ENCODE results near the gene ZRANB2.
A peak's percentile ranks its signal among the peaks of the same experiment; 100 is the strongest.

Gene ZRANB2

GRCh38 chr1:71030026-71030425 is 50.8 kb downstream of the ZRANB2 start:
- Histone ChIP-seq H3K36me3 (ENCODE audit: insufficient read depth, low read length) (peaks cover 75% of the 10 kb centered on the region), H3K4me3 (no peak overlapping the region), H3K27ac (peak overlapping the region; percentile 55), H3K9me3 (ENCODE audit: low read depth, low read length) (no peaks in the 10 kb centered on the region), H3K9ac (ENCODE audit: insufficient read length) (no peak overlapping the region)
- TF ChIP-seq POLR2AphosphoS5 (IDR thresholded peaks at IDR 0.05; ENCODE audit: borderline replicate concordance, low read depth, low read length) (no peak), EZH2 (IDR thresholded peaks at IDR 0.05) (no peak), FOXP2 (optimal IDR thresholded peaks at IDR 0.05; ENCODE audit: control extremely low read depth, extremely low read length, insufficient read depth) (no peak)
- no peak for DNase-seq (ENCODE audit: low read depth, low spot score)

GRCh38 chr1:71028981-71029380 is 51.9 kb downstream of the ZRANB2 start:
- peak overlapping the region; percentile 93; the same call in 1 of the 2 replicates for H3K27ac ChIP-seq
- H3K9me3 ChIP-seq (ENCODE audit: low read depth, low read length) = no peaks in the 10 kb centered on the region
- no peak for TF ChIP-seq FOXP2 (optimal IDR thresholded peaks at IDR 0.05; ENCODE audit: control extremely low read depth, extremely low read length, insufficient read depth)
- TF ChIP-seq POLR2AphosphoS5 (IDR thresholded peaks at IDR 0.05; ENCODE audit: borderline replicate concordance, low read depth, low read length) = peak; percentile 12; the same call in 1 of the 2 replicates
- no peak for TF ChIP-seq EZH2 (IDR thresholded peaks at IDR 0.05)
- H3K36me3 ChIP-seq (ENCODE audit: insufficient read depth, low read length) = peaks cover 69% of the 10 kb centered on the region
- H3K9ac ChIP-seq (ENCODE audit: insufficient read length) = no peak overlapping the region
- no peak for DNase-seq (ENCODE audit: low read depth, low spot score)
- H3K4me3 ChIP-seq = no peak overlapping the region

GRCh38 chr1:71027991-71028390 is 52.8 kb downstream of the ZRANB2 start:
- no peak overlapping the region for H3K9ac ChIP-seq (ENCODE audit: insufficient read length)
- 0 out of 2 replicates have a peak overlapping the region, but pooled peaks have one; percentile 10 for H3K4me3 ChIP-seq
- H3K36me3 ChIP-seq (ENCODE audit: insufficient read depth, low read length) = peaks cover 67% of the 10 kb centered on the region
- TF ChIP-seq FOXP2 (optimal IDR thresholded peaks at IDR 0.05; ENCODE audit: control extremely low read depth, extremely low read length, insufficient read depth) = no peak
- DNase-seq (ENCODE audit: low read depth, low spot score) = no peak
- H3K27ac ChIP-seq = peak overlapping the region; percentile 93
- H3K9me3 ChIP-seq (ENCODE audit: low read depth, low read length) = no peaks in the 10 kb centered on the region

GRCh38 chr1:71026093-71026492 is 54.7 kb downstream of the ZRANB2 start:
- H3K4me3 ChIP-seq = peak overlapping the region; percentile 49
- H3K9me3 ChIP-seq (ENCODE audit: low read depth, low read length) = no peaks in the 10 kb centered on the region
- TF ChIP-seq POLR2AphosphoS5 (IDR thresholded peaks at IDR 0.05; ENCODE audit: borderline replicate concordance, low read depth, low read length) (no peak), EZH2 (IDR thresholded peaks at IDR 0.05) (no peak), FOXP2 (optimal IDR thresholded peaks at IDR 0.05; ENCODE audit: control extremely low read depth, extremely low read length, insufficient read depth) (no peak)
- H3K9ac ChIP-seq (ENCODE audit: insufficient read length) = peak overlapping the region; percentile 56
- DNase-seq (ENCODE audit: low read depth, low spot score) = no peak
- peak overlapping the region; percentile 93 for H3K27ac ChIP-seq
- peaks cover 57% of the 10 kb centered on the region for H3K36me3 ChIP-seq (ENCODE audit: insufficient read depth, low read length)

- no peak for DNase-seq (ENCODE audit: low read depth, low spot score)
- Histone ChIP-seq H3K9me3 (ENCODE audit: low read depth, low read length) (no peaks in the 10 kb centered on the region), H3K36me3 (ENCODE audit: insufficient read depth, low read length) (peaks cover 63% of the 10 kb centered on the region), H3K9ac (ENCODE audit: insufficient read length) (no peak overlapping the region), H3K4me3 (no peak overlapping the region), H3K27ac (peak overlapping the region; percentile 83)
- no peak for TF ChIP-seq POLR2AphosphoS5 (IDR thresholded peaks at IDR 0.05; ENCODE audit: borderline replicate concordance, low read depth, low read length)
- no peak for TF ChIP-seq FOXP2 (optimal IDR thresholded peaks at IDR 0.05; ENCODE audit: control extremely low read depth, extremely low read length, insufficient read depth)
- no peak for TF ChIP-seq EZH2 (IDR thresholded peaks at IDR 0.05)
These were observed 57.3 kb downstream of the ZRANB2 start for GRCh38 chr1:71023515-71023914.

- DNase-seq (ENCODE audit: low read depth, low spot score) = no peak
- H3K9ac ChIP-seq (ENCODE audit: insufficient read length) = no peak overlapping the region
- no peaks in the 10 kb centered on the region for H3K9me3 ChIP-seq (ENCODE audit: low read depth, low read length)
- peaks cover 72% of the 10 kb centered on the region for H3K36me3 ChIP-seq (ENCODE audit: insufficient read depth, low read length)
- TF ChIP-seq FOXP2 (optimal IDR thresholded peaks at IDR 0.05; ENCODE audit: control extremely low read depth, extremely low read length, insufficient read depth) (no peak), EZH2 (IDR thresholded peaks at IDR 0.05) (no peak), POLR2AphosphoS5 (IDR thresholded peaks at IDR 0.05; ENCODE audit: borderline replicate concordance, low read depth, low read length) (peak; percentile 25; the same call in 1 of the 2 replicates)
- peak overlapping the region; percentile 20; the same call in 1 of the 2 replicates for H3K4me3 ChIP-seq
- H3K27ac ChIP-seq = peak overlapping the region; percentile 83
These were observed 61.4 kb downstream of the ZRANB2 start for GRCh38 chr1:71019233-71019969.

GRCh38 chr1:71018791-71019190 is 62.0 kb downstream of the ZRANB2 start:
- Histone ChIP-seq H3K9ac (ENCODE audit: insufficient read length) (no peak overlapping the region), H3K9me3 (ENCODE audit: low read depth, low read length) (no peaks in the 10 kb centered on the region), H3K27ac (no peak overlapping the region; the same call in 1 of the 2 replicates), H3K4me3 (no peak overlapping the region), H3K36me3 (ENCODE audit: insufficient read depth, low read length) (peaks cover 70% of the 10 kb centered on the region)
- no peak for TF ChIP-seq FOXP2 (optimal IDR thresholded peaks at IDR 0.05; ENCODE audit: control extremely low read depth, extremely low read length, insufficient read depth)
- no peak for TF ChIP-seq POLR2AphosphoS5 (IDR thresholded peaks at IDR 0.05; ENCODE audit: borderline replicate concordance, low read depth, low read length)
- TF ChIP-seq EZH2 (IDR thresholded peaks at IDR 0.05) = no peak
- DNase-seq (ENCODE audit: low read depth, low spot score) = no peak

- Histone ChIP-seq H3K9me3 (ENCODE audit: low read depth, low read length) (no peaks in the 10 kb centered on the region), H3K27ac (no peak overlapping the region), H3K4me3 (no peak overlapping the region), H3K36me3 (ENCODE audit: insufficient read depth, low read length) (peaks cover 83% of the 10 kb centered on the region), H3K9ac (ENCODE audit: insufficient read length) (no peak overlapping the region)
- no peak for TF ChIP-seq FOXP2 (optimal IDR thresholded peaks at IDR 0.05; ENCODE audit: control extremely low read depth, extremely low read length, insufficient read depth)
- no peak for TF ChIP-seq POLR2AphosphoS5 (IDR thresholded peaks at IDR 0.05; ENCODE audit: borderline replicate concordance, low read depth, low read length)
- no peak for TF ChIP-seq EZH2 (IDR thresholded peaks at IDR 0.05)
- no peak for DNase-seq (ENCODE audit: low read depth, low spot score)
These were observed 65.1 kb downstream of the ZRANB2 start for GRCh38 chr1:71015745-71016144.

All from SK-N-MC (cell line).